PC-3 (cell line): ENCODE measurements around the gene MCU. TPM values are rescaled to one million over a fixed set of nuclear protein-coding genes. Genes with fewer than 3 reads are reported as not detected.

ENCODE experiments used
- ATAC-seq: fragments of 200-7000 bp; cut with Tn5 transposase; 2 replicates; pipeline ENCODE4 v1.9.1; 2020; ENCODE audit warnings: mild to moderate bottlenecking, moderate library complexity
- BruUV-seq: library from RNA; stranded (reverse); fragments of 400-500 nt; replicated peaks from 2 replicates; lab custom pipeline; 2021; lab: Mats Ljungman, UMichigan
- CTCF ChIA-PET: fragments of 300-600 bp; sonication (Branson Sonifier 250); formaldehyde crosslinking; loops from one replicate; lab custom pipeline; 2022; ENCODE audit warnings: antibody characterized with exemption; lab: Charles Lee
- POLR2A ChIA-PET: fragments of 300-600 bp; sonication (Branson Sonifier 250); formaldehyde crosslinking; loops from one replicate; lab custom pipeline; 2022; ENCODE audit warnings: antibody characterized with exemption; ENCODE audit not compliant: unreplicated experiment; lab: Charles Lee
- DNase-seq: peaks from one replicate; pipeline ENCODE4 v3.0.0-alpha.2; 2015
- H2AFZ ChIP-seq: fragments of 300-600 bp; sonication (generic); 2 replicates; pipeline ENCODE4 v1.6.0; 2016; ENCODE audit warnings: antibody characterized with exemption, low read length
- H3F3A ChIP-seq: fragments of 300-600 bp; sonication (generic); one replicate; pipeline ENCODE4 v1.6.0; 2017; ENCODE audit warnings: antibody characterized with exemption, low read length, control low read depth, mild to moderate bottlenecking; ENCODE audit not compliant: unreplicated experiment
- H3K27ac ChIP-seq: fragments of 300-600 bp; sonication (generic); 2 replicates; pipeline ENCODE4 v1.5.1; 2016; ENCODE audit warnings: mild to moderate bottlenecking, low read length
- H3K27me3 ChIP-seq: fragments of 300-600 bp; sonication (generic); 2 replicates; pipeline ENCODE4 v1.6.1; 2016; ENCODE audit warnings: low read length, mixed read lengths
- H3K36me3 ChIP-seq: fragments of 300-600 bp; sonication (generic); 2 replicates; pipeline ENCODE4 v1.6.1; 2016; ENCODE audit warnings: low read depth, mixed run types, low read length, mixed read lengths
- H3K4me1 ChIP-seq: fragments of 300-600 bp; sonication (generic); 2 replicates; pipeline ENCODE4 v1.5.1; 2016; ENCODE audit warnings: low read length; ENCODE audit not compliant: insufficient read depth
- H3K4me2 ChIP-seq: fragments of 300-600 bp; sonication (generic); 2 replicates; pipeline ENCODE4 v1.6.0; 2016; ENCODE audit warnings: low read length
- H3K4me3 ChIP-seq: fragments of 300-600 bp; sonication (generic); 2 replicates; pipeline ENCODE4 v1.5.1; 2016; ENCODE audit warnings: mild to moderate bottlenecking, low read length, mixed read lengths
- H3K79me2 ChIP-seq: fragments of 300-600 bp; sonication (generic); 2 replicates; pipeline ENCODE4 v1.6.1; 2017; ENCODE audit warnings: low read length, mixed read lengths
- H3K9ac ChIP-seq: fragments of 300-600 bp; sonication (generic); 2 replicates; pipeline ENCODE4 v1.6.0; 2016; ENCODE audit warnings: mild to moderate bottlenecking, low read length
- H3K9me2 ChIP-seq: fragments of 300-600 bp; sonication (generic); replicated peaks from 2 replicates; pipeline ENCODE4 v1.6.1; 2016; ENCODE audit warnings: mixed run types, low read length, mixed read lengths
- H3K9me3 ChIP-seq: fragments of 300-600 bp; sonication (generic); 2 replicates; pipeline ENCODE4 v1.6.1; 2016; ENCODE audit warnings: low read length, mixed read lengths
- H4K20me1 ChIP-seq: fragments of 300-600 bp; sonication (generic); 2 replicates; pipeline ENCODE4 v1.6.1; 2016; ENCODE audit warnings: low read length, mixed read lengths
- EZH2 ChIP-seq: fragments of 300-600 bp; sonication (generic); IDR thresholded peaks from one replicate; pipeline ENCODE4 v1.6.1; 2017; ENCODE audit warnings: antibody characterized with exemption, mild to moderate bottlenecking, low read length; ENCODE audit not compliant: unreplicated experiment
- EZH2phosphoT487 ChIP-seq: fragments of 300-600 bp; sonication (generic); IDR thresholded peaks from 2 replicates; pipeline ENCODE4 v1.6.1; 2018; ENCODE audit warnings: mild to moderate bottlenecking, antibody characterized with exemption, low read length, borderline replicate concordance
- intact Hi-C: fragments of 100-400 bp; cut with micrococcal nuclease; formaldehyde crosslinking; loops from 2 replicates; pipeline ENCODE4 v1.9.0; 2023
- total RNA-seq: library from RNA; depleted of rRNA; stranded (reverse); fragments of >200 nt; gene quantifications from 2 replicates; pipeline ENCODE4 v1.2.3, GENCODE V29; 2014
- TF ChIP-seq, protein P1 (sequence below): fragments of 300-600 bp; sonication (generic); conservative IDR thresholded peaks from 2 replicates; pipeline ENCODE4 v1.5.1; 2017; ENCODE audit warnings: antibody characterized with exemption, low read depth, mild to moderate bottlenecking, low read length

Gene MCU
- total RNA-seq, 1 experiment from 2014 or later, result 21.5 TPM

DNA sequence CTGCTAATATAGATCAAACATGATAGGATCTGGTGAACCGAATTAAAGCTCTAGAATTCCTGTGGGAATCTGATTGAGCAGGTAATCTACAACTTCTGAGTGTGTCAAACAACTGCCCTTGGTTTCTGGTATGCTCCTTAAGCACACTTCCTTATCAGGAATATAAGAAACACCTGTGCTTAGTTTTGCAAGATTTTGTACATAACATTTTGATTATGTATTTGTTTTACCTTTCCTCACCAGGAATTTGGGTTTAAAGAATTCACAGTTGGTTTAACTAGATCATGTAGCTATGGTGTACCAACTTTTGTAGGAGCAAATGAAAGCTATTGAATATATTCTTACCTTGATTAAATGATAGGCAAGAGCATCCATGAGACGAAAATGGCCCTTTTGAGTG is 40.6 kb downstream of the MCU start:
- no peaks in the 10 kb centered on the region for H4K20me1 ChIP-seq
- no peaks in the 10 kb centered on the region for H3K36me3 ChIP-seq
- H3K9me2 ChIP-seq, result no peaks in the 10 kb centered on the region
- no peaks in the 10 kb centered on the region for H3F3A ChIP-seq
- TF ChIP-seq, protein P1, sequence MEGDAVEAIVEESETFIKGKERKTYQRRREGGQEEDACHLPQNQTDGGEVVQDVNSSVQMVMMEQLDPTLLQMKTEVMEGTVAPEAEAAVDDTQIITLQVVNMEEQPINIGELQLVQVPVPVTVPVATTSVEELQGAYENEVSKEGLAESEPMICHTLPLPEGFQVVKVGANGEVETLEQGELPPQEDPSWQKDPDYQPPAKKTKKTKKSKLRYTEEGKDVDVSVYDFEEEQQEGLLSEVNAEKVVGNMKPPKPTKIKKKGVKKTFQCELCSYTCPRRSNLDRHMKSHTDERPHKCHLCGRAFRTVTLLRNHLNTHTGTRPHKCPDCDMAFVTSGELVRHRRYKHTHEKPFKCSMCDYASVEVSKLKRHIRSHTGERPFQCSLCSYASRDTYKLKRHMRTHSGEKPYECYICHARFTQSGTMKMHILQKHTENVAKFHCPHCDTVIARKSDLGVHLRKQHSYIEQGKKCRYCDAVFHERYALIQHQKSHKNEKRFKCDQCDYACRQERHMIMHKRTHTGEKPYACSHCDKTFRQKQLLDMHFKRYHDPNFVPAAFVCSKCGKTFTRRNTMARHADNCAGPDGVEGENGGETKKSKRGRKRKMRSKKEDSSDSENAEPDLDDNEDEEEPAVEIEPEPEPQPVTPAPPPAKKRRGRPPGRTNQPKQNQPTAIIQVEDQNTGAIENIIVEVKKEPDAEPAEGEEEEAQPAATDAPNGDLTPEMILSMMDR, result no peak
- H2AFZ ChIP-seq, result no peak overlapping the region
- no peaks in the 10 kb centered on the region for H3K9me3 ChIP-seq
- 0 out of 2 replicates have a peak, but pooled peaks cover 3% of the 10 kb centered on the region for H3K4me1 ChIP-seq
- BruUV-seq, result no TSS peak
- H3K27ac ChIP-seq, result no peak overlapping the region
- no peak overlapping the region for H3K4me2 ChIP-seq
- ATAC-seq (no peak), DNase-seq (no peak)
- H3K27me3 ChIP-seq, result no peaks in the 10 kb centered on the region
- intact Hi-C loops, result no loop called here
- ChIA-PET POLR2A (no interaction called here), CTCF (no interaction called here)
- H3K79me2 ChIP-seq, result peaks cover 14% of the 10 kb centered on the region; the same call in 1 of the 2 replicates
- no peak overlapping the region for H3K9ac ChIP-seq
- no peak overlapping the region for H3K4me3 ChIP-seq

DNA sequence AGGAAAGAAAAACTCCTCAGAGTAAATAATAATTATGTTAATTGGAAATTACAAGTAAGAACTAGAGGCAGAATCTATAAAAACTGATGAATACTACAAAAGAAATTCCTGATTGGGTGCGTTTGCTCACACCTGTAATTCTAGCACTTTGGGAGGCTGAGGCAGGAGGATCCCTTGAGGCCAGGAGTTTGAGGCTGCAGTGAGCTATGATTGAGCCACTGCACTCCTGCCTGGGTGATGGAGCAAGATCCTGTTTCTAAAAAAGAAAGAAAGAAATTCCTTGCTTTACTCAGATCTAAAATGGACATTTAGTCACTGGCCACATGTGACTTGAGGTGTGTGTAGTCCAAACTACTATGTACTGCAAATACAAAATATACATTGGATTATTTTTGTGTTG is 42.0 kb downstream of the MCU start:
- H3K4me3 ChIP-seq, result no peak overlapping the region
- H3K36me3 ChIP-seq, result no peaks in the 10 kb centered on the region
- BruUV-seq, result no TSS peak
- peaks cover 14% of the 10 kb centered on the region; the same call in 1 of the 2 replicates for H3K79me2 ChIP-seq
- H3K9ac ChIP-seq, result no peak overlapping the region
- no peaks in the 10 kb centered on the region for H3K9me3 ChIP-seq
- ATAC-seq (no peak), DNase-seq (no peak)
- no peaks in the 10 kb centered on the region for H4K20me1 ChIP-seq
- H3K9me2 ChIP-seq, result no peaks in the 10 kb centered on the region
- no peak overlapping the region for H2AFZ ChIP-seq
- no peak overlapping the region for H3K27ac ChIP-seq
- TF ChIP-seq EZH2phosphoT487 (no peak), EZH2 (no peak)
- TF ChIP-seq, protein P1, result no peak
- ChIA-PET CTCF (no interaction called here), POLR2A (interaction anchor here (0.6 kb wide), 1 partner anchor 31 kb away, joined by 4 read pairs; no protein-coding TSS in a partner anchor)
- H3K27me3 ChIP-seq, result no peaks in the 10 kb centered on the region
- intact Hi-C loops, result no loop called here
- no peak overlapping the region for H3K4me2 ChIP-seq
- H3F3A ChIP-seq, result no peaks in the 10 kb centered on the region
- 0 out of 2 replicates have a peak, but pooled peaks cover 3% of the 10 kb centered on the region for H3K4me1 ChIP-seq

DNA sequence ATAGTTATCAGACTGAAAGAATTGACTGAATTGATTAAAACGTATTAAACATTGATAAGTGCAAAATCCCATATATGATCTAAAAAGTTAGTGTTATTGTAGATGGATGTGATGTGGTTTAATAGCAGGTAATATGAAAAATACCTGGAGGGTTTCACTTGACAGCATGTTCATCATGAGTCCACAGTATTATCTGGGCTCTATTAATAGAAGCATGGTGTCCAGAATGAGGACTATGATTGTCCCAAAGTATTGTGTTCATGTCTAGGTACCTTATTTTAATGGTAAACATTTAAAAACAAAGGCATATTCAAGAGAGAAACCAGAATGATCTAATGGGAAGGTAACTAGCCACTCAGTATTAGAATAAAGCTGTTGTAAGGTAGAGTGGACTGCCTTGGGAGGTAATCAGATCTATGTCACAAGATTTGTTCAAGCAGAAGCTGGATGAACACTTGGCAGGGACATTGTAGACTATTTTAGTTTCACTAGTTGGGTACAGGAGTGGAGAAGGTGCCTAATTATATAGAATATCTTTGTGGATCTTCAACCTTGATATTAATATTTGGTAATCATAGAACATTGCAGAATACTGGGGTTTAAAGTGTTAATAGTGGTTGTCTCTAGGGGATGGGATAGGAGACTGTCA is 43.5 kb downstream of the MCU start:
- no peak overlapping the region for H3K27ac ChIP-seq
- no peak overlapping the region for H3K4me2 ChIP-seq
- peaks cover 8% of the 10 kb centered on the region for H3K4me1 ChIP-seq
- no peaks in the 10 kb centered on the region for H3K9me3 ChIP-seq
- TF ChIP-seq EZH2 (no peak), EZH2phosphoT487 (no peak)
- TF ChIP-seq, protein P1, result no peak
- no peaks in the 10 kb centered on the region for H3K9me2 ChIP-seq
- H3F3A ChIP-seq, result no peaks in the 10 kb centered on the region
- peaks cover 16% of the 10 kb centered on the region for H3K79me2 ChIP-seq
- CTCF ChIA-PET, result no interaction called here
- DNase-seq (no peak), ATAC-seq (no peak)
- intact Hi-C loops, result loop anchor here (5.0 kb wide), 1 partner anchor 43 kb away; the partner anchor contains the start of gene MCU
- no peaks in the 10 kb centered on the region for H3K36me3 ChIP-seq
- H4K20me1 ChIP-seq, result no peaks in the 10 kb centered on the region
- H2AFZ ChIP-seq, result no peak overlapping the region
- H3K9ac ChIP-seq, result no peak overlapping the region
- BruUV-seq, result no TSS peak
- H3K4me3 ChIP-seq, result no peak overlapping the region
- POLR2A ChIA-PET, result no interaction called here
- H3K27me3 ChIP-seq, result no peaks in the 10 kb centered on the region
